ENCODE measurements around the gene FAM171A1.

Gene FAM171A1

DNA sequence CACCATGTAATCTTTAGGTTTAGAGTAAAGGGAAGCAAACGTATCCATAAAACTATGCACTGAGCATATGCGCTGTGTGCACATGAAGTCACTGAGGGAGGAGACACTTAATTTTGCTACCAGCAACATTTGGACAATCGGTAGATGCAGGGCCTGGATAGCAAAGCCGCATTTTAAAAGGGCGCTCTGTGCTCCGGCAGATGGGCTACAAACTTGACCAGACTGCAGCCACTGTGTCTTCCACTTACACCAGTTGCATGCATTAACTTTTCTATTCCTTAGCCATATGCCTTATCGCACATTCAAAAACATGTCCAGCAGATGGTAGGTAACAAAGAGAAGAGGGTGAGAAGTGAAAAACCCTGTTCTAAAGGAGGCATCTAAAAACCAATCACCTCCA, 18.3 kb downstream of the FAM171A1 start:
- H3K4me1 ChIP-seq (ENCODE audit: insufficient read depth, low read length, poor library complexity, severe bottlenecking): no peaks in the 10 kb centered on the region
- no peaks in the 10 kb centered on the region for H3K36me3 ChIP-seq (ENCODE audit: insufficient read depth, low read length)
- H3K9me3 ChIP-seq (ENCODE audit: insufficient read depth, low read depth, low read length): no peaks in the 10 kb centered on the region
- no peaks in the 10 kb centered on the region for H3K79me2 ChIP-seq (ENCODE audit: insufficient read depth, low read length)
- H3K9me2 ChIP-seq (replicated peaks; ENCODE audit: low read depth, low read length): no peaks in the 10 kb centered on the region
- no peak overlapping the region for H3K9ac ChIP-seq (ENCODE audit: low read depth, low read length, poor library complexity, severe bottlenecking)
- H3F3A ChIP-seq (ENCODE audit: low read depth): no peaks in the 10 kb centered on the region
- H4K20me1 ChIP-seq (ENCODE audit: insufficient read depth, low read length, poor library complexity, severe bottlenecking): no peaks in the 10 kb centered on the region
- no peak overlapping the region for H3K4me3 ChIP-seq (ENCODE audit: low read length, poor library complexity, severe bottlenecking)
- H3K27me3 ChIP-seq (ENCODE audit: insufficient read depth, low read length, poor library complexity, severe bottlenecking): no peaks in the 10 kb centered on the region
- TF ChIP-seq, protein P1, sequence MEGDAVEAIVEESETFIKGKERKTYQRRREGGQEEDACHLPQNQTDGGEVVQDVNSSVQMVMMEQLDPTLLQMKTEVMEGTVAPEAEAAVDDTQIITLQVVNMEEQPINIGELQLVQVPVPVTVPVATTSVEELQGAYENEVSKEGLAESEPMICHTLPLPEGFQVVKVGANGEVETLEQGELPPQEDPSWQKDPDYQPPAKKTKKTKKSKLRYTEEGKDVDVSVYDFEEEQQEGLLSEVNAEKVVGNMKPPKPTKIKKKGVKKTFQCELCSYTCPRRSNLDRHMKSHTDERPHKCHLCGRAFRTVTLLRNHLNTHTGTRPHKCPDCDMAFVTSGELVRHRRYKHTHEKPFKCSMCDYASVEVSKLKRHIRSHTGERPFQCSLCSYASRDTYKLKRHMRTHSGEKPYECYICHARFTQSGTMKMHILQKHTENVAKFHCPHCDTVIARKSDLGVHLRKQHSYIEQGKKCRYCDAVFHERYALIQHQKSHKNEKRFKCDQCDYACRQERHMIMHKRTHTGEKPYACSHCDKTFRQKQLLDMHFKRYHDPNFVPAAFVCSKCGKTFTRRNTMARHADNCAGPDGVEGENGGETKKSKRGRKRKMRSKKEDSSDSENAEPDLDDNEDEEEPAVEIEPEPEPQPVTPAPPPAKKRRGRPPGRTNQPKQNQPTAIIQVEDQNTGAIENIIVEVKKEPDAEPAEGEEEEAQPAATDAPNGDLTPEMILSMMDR (conservative IDR thresholded peaks at IDR 0.05; ENCODE audit: low read length): no peak
- no peak overlapping the region for H3K4me2 ChIP-seq (ENCODE audit: low read depth, low read length, poor library complexity, severe bottlenecking)
- no peak overlapping the region for H2AFZ ChIP-seq (ENCODE audit: low read length)

DNA sequence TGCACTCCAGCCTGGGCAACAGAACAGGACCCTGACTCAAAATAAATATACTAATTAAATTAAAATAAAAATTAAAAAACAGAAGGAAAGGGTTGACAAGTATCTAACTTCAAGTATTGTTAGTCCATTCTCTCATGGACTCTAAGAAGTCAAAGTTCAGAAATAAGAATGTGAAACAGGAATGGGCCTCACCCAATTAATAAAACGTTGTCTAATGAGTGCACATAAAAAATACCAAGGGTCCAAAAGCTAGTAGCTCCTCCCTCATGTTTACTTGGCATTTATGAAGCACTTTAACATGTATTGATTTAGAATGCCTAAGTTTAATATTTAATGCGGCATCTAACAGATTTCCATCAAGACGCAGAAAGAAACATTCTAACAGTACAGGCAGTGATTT, 18.9 kb downstream of the FAM171A1 start:
- no peaks in the 10 kb centered on the region for H3K27me3 ChIP-seq (ENCODE audit: insufficient read depth, low read length, poor library complexity, severe bottlenecking)
- H3K9me3 ChIP-seq (ENCODE audit: insufficient read depth, low read depth, low read length): no peaks in the 10 kb centered on the region
- no peak overlapping the region for H3K9ac ChIP-seq (ENCODE audit: low read depth, low read length, poor library complexity, severe bottlenecking)
- no peak overlapping the region for H3K4me3 ChIP-seq (ENCODE audit: low read length, poor library complexity, severe bottlenecking)
- no peaks in the 10 kb centered on the region for H3K79me2 ChIP-seq (ENCODE audit: insufficient read depth, low read length)
- H3K9me2 ChIP-seq (replicated peaks; ENCODE audit: low read depth, low read length): no peaks in the 10 kb centered on the region
- no peaks in the 10 kb centered on the region for H3F3A ChIP-seq (ENCODE audit: low read depth)
- H4K20me1 ChIP-seq (ENCODE audit: insufficient read depth, low read length, poor library complexity, severe bottlenecking): no peaks in the 10 kb centered on the region
- no peak overlapping the region for H2AFZ ChIP-seq (ENCODE audit: low read length)
- no peaks in the 10 kb centered on the region for H3K36me3 ChIP-seq (ENCODE audit: insufficient read depth, low read length)
- no peak for TF ChIP-seq EZH2phosphoT487 (IDR thresholded peaks at IDR 0.05; ENCODE audit: borderline replicate concordance)
- TF ChIP-seq, protein P1 (conservative IDR thresholded peaks at IDR 0.05; ENCODE audit: low read length): no peak
- H3K4me2 ChIP-seq (ENCODE audit: low read depth, low read length, poor library complexity, severe bottlenecking): no peak overlapping the region
- no peaks in the 10 kb centered on the region for H3K4me1 ChIP-seq (ENCODE audit: insufficient read depth, low read length, poor library complexity, severe bottlenecking)

DNA sequence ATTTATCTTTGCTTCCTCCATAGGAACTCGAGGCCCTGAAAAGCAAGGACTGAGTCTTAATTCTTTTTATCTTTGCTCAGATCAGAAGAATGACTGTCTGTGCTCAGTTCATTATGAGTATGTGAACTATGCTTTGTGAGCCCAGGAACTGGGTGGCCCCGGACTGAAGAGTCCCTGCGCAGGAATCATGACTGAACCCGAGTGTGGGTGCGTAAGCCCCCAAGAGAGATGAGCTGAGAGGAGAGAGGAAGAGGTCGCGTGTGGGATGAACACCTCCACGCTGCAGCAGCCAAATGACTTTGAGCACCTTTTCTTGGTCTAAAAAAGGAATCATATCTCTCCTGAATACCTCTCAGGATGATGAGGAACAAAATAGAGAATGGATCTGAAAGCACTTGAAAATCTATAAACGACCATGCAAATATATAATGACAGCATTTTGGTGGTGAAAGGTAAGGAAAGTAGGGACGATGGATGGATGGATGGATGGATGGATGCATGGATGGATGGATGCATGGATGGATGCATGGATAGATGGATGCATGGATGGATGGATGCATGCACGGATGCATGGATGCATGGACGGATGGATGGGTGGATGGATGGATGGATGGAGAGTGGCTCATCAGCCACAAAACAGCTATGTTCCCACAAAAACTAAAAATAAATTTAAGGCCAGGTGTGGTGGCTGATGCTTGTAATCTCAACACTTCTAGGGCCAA, 19.8 kb downstream of the FAM171A1 start:
- no peak for TF ChIP-seq EZH2phosphoT487 (IDR thresholded peaks at IDR 0.05; ENCODE audit: borderline replicate concordance)
- TF ChIP-seq, protein P1 (conservative IDR thresholded peaks at IDR 0.05; ENCODE audit: low read length): no peak
- no peak overlapping the region for H3K9ac ChIP-seq (ENCODE audit: low read depth, low read length, poor library complexity, severe bottlenecking)
- H4K20me1 ChIP-seq (ENCODE audit: insufficient read depth, low read length, poor library complexity, severe bottlenecking): no peaks in the 10 kb centered on the region
- H3K36me3 ChIP-seq (ENCODE audit: insufficient read depth, low read length): no peaks in the 10 kb centered on the region
- no peak overlapping the region for H2AFZ ChIP-seq (ENCODE audit: low read length)
- no peaks in the 10 kb centered on the region for H3K9me3 ChIP-seq (ENCODE audit: insufficient read depth, low read depth, low read length)
- no peaks in the 10 kb centered on the region for H3K79me2 ChIP-seq (ENCODE audit: insufficient read depth, low read length)
- no peak overlapping the region for H3K4me2 ChIP-seq (ENCODE audit: low read depth, low read length, poor library complexity, severe bottlenecking)
- H3F3A ChIP-seq (ENCODE audit: low read depth): no peaks in the 10 kb centered on the region
- no peaks in the 10 kb centered on the region for H3K9me2 ChIP-seq (replicated peaks; ENCODE audit: low read depth, low read length)
- H3K4me1 ChIP-seq (ENCODE audit: insufficient read depth, low read length, poor library complexity, severe bottlenecking): no peaks in the 10 kb centered on the region
- no peak overlapping the region for H3K4me3 ChIP-seq (ENCODE audit: low read length, poor library complexity, severe bottlenecking)
- H3K27me3 ChIP-seq (ENCODE audit: insufficient read depth, low read length, poor library complexity, severe bottlenecking): no peaks in the 10 kb centered on the region
